ENCODE results near the gene MX2. TPM values are rescaled to one million over a fixed set of nuclear protein-coding genes. Genes with fewer than 3 reads are reported as not detected.

Gene MX2
- total and polyA plus RNA-seq, 2 experiments from 2014 or later, result 5.4 to 9.2 TPM

- TF ChIP-seq CREB1 (CRISPR knock-in tag; IDR thresholded peaks at IDR 0.05; ENCODE audit: low read depth) (no peak), ZNF462 (CRISPR knock-in tag; IDR thresholded peaks at IDR 0.05) (no peak), EZH2phosphoT487 (IDR thresholded peaks at IDR 0.05; ENCODE audit: unreplicated experiment) (no peak), ZNF331 (CRISPR knock-in tag; IDR thresholded peaks at IDR 0.05; ENCODE audit: low read depth) (no peak), CTCF (conservative IDR thresholded peaks at IDR 0.05; ENCODE audit: low read depth in 2 of 2) (no peak), NANOG (IDR thresholded peaks at IDR 0.05; ENCODE audit: borderline replicate concordance) (no peak), JUNB (IDR thresholded peaks at IDR 0.05; ENCODE audit: unreplicated experiment) (no peak), STAT1 (IDR thresholded peaks at IDR 0.05; ENCODE audit: unreplicated experiment) (no peak), ETS1 (IDR thresholded peaks at IDR 0.05) (no peak), ZNF114 (CRISPR knock-in tag; IDR thresholded peaks at IDR 0.05) (no peak)
- H3K27ac Mint-ChIP-seq, result no peak overlapping the region
- peaks cover 15% of the 10 kb centered on the region for H3K4me1 Mint-ChIP-seq
- H3K27me3 Mint-ChIP-seq (ENCODE audit: insufficient read depth, low read depth, poor library complexity), result peaks cover 6% of the 10 kb centered on the region
- no peak overlapping the region for H3K4me3 ChIP-seq
- no peaks in the 10 kb centered on the region for H3K36me3 ChIP-seq (ENCODE audit: insufficient read depth)
- no peak overlapping the region for H3K4me2 ChIP-seq
- no peaks in the 10 kb centered on the region for H3K79me2 ChIP-seq (replicated peaks; ENCODE audit: insufficient read depth)
- H3K9me3 Mint-ChIP-seq, result no peaks in the 10 kb centered on the region
- H3K9me2 ChIP-seq (ENCODE audit: insufficient read depth), result no peaks in the 10 kb centered on the region
- no peak overlapping the region for H3K27ac ChIP-seq (ENCODE audit: low read depth)
- H3F3A ChIP-seq (replicated peaks; ENCODE audit: low read depth), result no peaks in the 10 kb centered on the region
- no peak for DNase-seq (ENCODE audit: low spot score)
- no peaks in the 10 kb centered on the region for H4K20me1 ChIP-seq (replicated peaks; ENCODE audit: insufficient read depth)
- no peaks in the 10 kb centered on the region for H3K27me3 ChIP-seq (ENCODE audit: insufficient read depth)
- no peak for ATAC-seq
- no peak overlapping the region for H3K4me3 Mint-ChIP-seq
- H2AFZ ChIP-seq, result no peak overlapping the region
- no peaks in the 10 kb centered on the region for H3K36me3 Mint-ChIP-seq (ENCODE audit: low read depth)
- H3K4me1 ChIP-seq (ENCODE audit: insufficient read depth), result no peaks in the 10 kb centered on the region; the same call in 1 of the 2 replicates
These were observed 36.5 kb upstream of the MX2 start for GRCh38 chr21:41325138-41325912.
